GM19035 (cell line): ENCODE data around the gene SRMS.
"Not testable (repeated sequence)": the region's sequence is repeated elsewhere in the genome, so short reads cannot be mapped to it uniquely, and the experiment has no call there.

Experiments used
- ATAC-seq: cut with Tn5 transposase; IDR thresholded peaks from one replicate; pipeline ENCODE4 v1.9.1; 2021; ENCODE audit not compliant: unreplicated experiment

SRMS gene

GRCh38 chr20:63579017-63579694 lies 31.6 kb upstream of the SRMS start:
- no peak for ATAC-seq

GRCh38 chr20:63578224-63579016 lies 30.9 kb upstream of the SRMS start:
- no peak for ATAC-seq

- ATAC-seq = no peak
Observed at GRCh38 chr20:63577317-63577894, 29.9 kb upstream of the SRMS start.

- no peak for ATAC-seq
Observed at GRCh38 chr20:63576311-63576710, 28.8 kb upstream of the SRMS start.

GRCh38 chr20:63574829-63575743 lies 27.5 kb upstream of the SRMS start:
- ATAC-seq = no peak

DNA sequence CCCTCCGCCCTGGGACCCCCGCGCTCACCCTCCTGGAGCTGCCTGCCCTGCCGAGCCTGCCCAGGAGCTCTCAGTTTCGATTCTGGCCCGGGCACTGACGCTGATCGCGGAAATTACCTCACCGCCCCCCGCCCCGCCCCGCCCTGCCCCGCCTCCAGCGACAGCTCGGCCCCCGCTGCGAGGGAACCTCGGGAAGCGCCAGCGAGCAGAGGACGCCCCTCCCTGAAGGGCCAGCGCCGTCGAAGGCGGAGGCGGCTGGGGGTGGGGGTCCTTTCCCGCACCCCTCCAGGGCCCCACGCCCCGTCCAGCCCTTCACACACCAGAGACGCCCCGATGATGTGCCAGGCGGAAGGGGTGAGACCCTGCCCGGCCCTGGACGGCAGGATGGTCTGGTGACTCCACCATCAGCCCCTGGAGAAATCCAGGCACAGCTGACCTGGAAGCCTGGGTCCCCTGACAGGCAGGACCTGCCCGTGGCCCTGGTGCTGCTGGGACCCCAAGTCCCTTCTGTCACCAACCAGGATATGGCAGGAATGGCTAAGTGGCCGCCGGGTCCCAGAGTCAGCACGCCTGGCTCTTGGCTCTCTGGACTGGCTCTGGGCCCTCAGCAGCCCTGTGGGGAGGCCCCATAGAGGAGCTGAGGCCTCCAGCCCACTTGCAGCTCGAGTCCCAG lies 26.7 kb upstream of the SRMS start, which contains the start of gene HELZ2:
HELZ2 (minus strand) TSS at position 84 of the 673 bp plus-strand sequence. CDS start 1,854 bp downstream, outside the sequence.
- ATAC-seq = no peak

DNA sequence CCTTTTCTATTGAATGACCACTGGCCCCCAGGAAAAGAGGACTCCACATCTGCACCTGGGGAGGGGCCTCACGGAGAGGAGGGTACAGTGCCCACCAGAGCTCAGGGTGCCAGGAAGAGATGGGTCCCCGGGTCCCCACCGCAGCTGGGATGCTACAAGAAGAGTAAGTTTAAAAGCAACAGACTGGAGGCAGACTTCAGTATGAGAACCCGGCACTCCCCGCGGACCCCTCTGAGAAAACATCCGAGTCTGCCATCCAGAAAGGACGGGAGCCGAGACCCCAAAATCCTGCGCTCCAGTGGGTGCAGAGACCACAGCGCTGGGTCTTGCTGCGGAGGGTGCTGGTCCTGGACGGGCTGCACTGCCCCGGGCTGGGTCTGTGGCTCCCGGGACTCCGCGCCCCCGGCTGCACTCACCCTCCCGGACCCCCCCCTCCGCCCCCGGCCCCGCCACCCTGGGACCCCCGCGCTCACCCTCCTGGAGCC lies 26.1 kb upstream of the SRMS start:
- ATAC-seq = no peak

DNA sequence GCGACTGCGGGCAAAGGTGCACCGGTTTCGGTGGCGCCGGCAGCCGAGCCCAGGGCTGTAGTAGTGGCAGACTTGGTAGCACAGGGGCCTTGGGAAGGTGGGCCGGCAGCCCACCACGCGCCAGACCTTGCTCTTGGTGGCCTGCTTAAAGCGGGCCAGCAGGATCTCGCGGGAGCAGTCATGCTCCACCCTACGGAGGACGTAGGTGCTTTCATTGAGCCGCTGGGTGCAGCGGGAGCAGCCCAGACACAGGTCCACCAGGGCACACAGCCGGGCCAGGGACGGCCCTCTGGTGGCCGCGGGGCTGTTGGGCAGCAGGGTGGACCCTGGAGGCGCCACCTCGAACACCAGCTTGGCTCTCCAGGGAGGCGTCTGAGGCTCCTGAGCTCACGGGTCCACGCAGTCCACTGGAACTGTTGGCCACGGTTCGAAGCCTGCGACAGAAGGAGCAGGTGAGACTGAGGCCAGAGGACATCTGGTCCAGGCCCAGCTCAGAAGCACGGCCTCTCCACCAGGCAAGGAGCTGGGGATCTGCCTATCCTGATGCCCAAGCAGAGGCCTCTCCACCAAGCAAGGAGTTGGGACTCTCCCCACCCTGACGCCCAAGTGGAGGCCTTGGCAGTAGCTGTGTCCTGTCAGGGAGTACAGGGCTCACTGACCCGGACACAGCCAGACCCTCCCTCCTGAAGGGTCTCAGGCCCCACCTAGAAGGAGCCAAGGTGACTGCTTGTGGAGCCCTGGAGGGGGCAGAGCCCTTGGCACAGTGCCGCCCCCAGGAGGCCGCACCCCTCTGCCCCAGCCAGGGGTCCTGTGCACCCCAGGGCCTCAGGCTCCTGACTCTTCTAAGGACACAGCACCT lies 25.5 kb upstream of the SRMS start:
- no peak for ATAC-seq

DNA sequence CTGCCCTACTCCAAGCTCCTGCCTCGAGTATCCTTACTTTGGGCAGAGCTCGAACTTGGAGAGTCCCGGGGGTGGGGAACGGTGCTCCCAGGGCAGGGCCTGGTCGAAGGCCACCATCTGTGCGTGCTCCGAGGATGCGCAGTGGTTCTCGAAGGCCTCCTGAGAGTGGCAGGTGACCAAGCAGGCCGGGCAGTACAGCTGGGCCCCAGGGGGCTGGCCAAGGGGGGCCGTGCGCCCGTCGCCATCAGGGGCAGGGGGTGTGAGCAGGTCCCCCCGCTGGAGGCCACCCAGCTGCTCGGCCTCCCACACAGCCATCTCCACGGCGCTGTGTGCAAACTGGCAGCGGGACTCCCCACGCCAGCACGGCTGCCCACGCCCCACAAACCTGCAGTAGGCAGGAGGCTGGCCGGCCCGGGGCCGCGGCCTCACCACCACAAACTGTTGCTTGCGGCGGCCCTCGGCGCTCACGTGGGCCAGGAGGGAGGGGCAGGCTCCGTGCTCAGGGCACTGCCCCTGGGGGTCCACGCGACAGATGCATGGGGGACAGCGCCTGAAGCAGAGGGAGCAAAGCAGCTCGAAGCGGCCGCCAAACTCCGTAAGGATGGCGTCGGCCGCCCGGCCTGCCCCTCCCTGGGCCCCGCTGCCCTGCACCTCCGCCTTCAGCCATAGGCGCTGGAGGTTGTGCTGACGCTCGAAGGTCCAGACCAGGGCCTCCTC lies 24.7 kb upstream of the SRMS start:
- ATAC-seq = no peak

- ATAC-seq = not testable (repeated sequence)
Observed at GRCh38 chr20:63571087-63571478, 23.5 kb upstream of the SRMS start.

DNA sequence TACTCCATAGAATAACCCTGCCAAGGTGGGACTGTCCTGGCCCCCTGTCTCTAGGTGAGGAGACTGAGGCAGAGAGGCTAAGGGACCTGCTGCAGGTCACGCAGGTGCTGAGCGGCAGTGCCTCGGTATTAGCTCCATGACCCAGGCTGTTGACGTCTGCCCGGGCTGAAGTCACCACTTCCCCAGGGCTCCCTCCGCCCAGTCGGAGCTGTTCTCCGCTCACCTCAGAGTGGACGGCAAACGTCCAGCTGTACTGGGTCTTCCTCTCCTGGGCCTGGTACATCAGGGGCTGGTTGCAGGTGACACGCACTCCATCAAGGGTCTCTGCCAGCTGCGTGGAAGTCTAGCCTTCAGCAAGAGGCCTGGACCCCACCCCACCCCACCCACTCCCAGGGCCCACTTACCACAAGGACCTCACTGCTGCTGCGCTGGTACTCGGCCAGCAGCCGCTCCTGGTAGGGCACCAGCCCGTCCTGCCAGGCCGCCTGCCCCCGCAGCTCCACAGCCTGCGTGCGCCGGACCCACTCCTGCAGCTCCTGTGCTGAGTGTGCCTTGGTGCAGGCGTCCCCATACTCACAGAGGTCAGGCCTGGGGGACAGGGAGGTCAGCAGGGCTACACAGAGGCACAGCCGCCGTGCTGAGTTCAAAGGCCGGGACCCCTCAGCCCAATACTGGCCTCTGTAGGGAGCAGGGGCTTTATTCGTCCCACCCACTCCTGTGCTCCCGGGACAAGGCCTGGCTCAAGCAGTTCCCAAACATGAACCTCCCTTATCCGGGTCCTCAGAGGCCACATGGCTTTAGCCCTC lies 22.9 kb upstream of the SRMS start:
- ATAC-seq = no peak

DNA sequence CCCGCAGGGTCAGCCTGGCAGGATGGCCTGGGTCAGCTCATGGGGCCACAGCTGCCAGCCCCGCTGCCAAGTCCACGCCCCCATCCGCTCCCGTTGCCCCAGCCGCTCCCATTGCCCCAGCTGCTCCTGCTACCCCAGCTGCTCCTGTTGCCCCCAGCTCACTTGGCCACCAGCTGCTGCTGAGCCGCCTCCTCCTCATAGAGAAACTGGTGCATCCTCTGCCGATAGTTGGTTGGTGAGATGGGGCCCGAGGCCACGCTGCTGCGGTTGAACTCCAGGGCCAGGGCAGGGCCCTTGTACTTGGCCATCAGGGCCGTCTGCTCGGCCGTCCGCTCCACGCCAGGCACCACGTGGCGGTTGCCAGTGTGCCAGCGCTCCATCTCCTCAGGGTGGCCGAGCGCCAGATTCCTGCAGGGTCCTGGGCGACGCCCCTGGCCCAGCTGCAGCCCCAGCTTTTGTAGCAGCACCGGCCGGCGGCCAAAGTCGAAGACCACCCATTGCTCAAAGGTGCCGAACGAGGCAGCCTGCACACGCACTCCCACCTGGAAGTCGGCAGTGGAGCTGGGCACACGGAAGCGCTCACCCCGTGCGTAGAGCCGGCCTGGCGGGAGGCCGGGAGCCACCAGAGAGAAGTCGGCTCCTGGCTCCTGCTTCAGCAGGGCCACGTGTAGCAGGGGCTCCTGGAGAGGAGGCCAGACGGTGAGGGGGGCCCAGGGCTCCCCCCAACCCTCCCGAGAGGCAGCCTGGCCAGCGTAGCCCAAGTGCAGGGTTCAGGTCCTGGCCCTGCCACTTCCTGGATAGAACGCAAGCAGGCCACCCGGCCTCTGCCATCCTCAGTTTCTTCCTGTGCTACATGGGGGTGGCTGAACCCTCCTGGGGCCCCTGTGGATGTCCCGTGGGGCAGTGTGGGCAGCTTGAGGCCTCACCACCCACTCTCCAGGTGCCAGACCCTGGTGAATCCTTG lies 21.7 kb upstream of the SRMS start:
- no peak for ATAC-seq

- ATAC-seq = no peak
Observed at GRCh38 chr20:63568170-63568981, 20.8 kb upstream of the SRMS start.

DNA sequence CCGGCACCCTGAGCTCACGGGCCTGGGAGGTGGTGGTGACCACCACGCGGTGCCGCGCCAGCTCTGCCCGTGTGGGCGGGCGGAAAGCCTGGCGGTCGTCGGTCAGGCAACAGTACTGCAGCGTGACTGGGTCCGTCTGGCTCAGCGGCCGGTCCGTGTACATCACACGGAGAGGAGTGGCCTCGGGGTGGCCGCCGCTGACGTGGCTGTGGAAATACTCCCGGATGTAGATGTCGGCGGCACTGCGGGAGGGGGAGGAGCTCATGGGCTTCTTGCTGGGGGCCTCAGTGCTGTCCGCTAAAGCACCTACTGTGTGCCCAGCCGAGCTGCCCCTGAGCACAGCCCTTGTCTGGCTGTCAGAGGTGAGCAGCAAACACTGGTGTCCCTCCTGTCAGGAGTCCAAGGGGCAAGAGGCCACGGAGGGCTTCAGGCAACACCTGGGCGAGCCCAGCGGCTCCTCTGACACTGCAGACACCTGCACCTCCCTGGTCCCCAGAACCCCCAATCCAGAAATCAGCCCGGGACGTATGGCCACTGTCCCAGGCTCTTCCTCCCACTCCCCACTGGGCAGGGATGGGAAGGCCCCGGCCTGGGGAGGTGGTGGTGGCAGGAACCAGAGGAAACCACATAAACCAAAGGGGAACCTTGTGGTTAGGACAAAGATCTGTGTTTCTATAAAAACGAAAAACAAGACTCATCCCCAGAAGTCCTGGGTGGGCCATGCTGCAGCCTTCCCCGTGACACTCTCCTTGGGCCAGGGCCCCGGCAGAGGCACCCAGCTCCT lies 20.0 kb upstream of the SRMS start:
- peak; percentile 64 for ATAC-seq

GRCh38 chr20:63567136-63567385 lies 19.5 kb upstream of the SRMS start:
- no peak for ATAC-seq
